H1 (cell line): ENCODE results near the gene FGFBP1. TPM values are rescaled to one million over a fixed set of nuclear protein-coding genes. Genes with fewer than 3 reads are reported as not detected.

Source experiments
- CTCF ChIA-PET: fragments of 300-600 bp; sonication (Branson Sonifier 250); formaldehyde crosslinking; loops from one replicate; lab custom pipeline; 2021; ENCODE audit not compliant: partially characterized antibody; lab: Charles Lee
- POLR2A ChIA-PET: fragments of 300-600 bp; sonication (Branson Sonifier 250); formaldehyde crosslinking; loops from one replicate; lab custom pipeline; 2021; ENCODE audit warnings: inconsistent platforms; ENCODE audit not compliant: partially characterized antibody; lab: Charles Lee
- DNase-seq, 2 experiments: peaks; one replicate each; pipeline versions ENCODE4 v3.0.0 to v3.0.0-alpha.2; 2010 to 2022; ENCODE audit warnings: low spot score in 2 of 2, low read depth in 1 of 2, mixed read lengths in 1 of 2
- FAIRE-seq: peaks from 2 replicates; lab custom pipeline; 2011; peaks lifted over from hg19 to GRCh38; lab: Jason Lieb, UNC
- H2AFZ ChIP-seq: 2 replicates; pipeline ENCODE4 v1.8.1; 2012; ENCODE audit warnings: low read length, inconsistent platforms
- H2AK5ac ChIP-seq: 2 replicates; pipeline ENCODE4 v1.6.1; 2013; ENCODE audit warnings: low read depth, low read length
- H2BK120ac ChIP-seq: replicated peaks from 2 replicates; pipeline ENCODE3; 2013; ENCODE audit warnings: low read depth, low read length, inconsistent platforms
- H2BK12ac ChIP-seq: 2 replicates; pipeline ENCODE4 v1.6.1; 2013; ENCODE audit warnings: low read depth, low read length
- H2BK15ac ChIP-seq: 2 replicates; pipeline ENCODE4 v1.6.1; 2013; ENCODE audit warnings: low read length
- H2BK20ac ChIP-seq: 2 replicates; pipeline ENCODE4 v1.6.1; 2013; ENCODE audit warnings: low read length
- H2BK5ac ChIP-seq: 2 replicates; pipeline ENCODE4 v1.6.1; 2013; ENCODE audit warnings: low read depth, low read length
- H3K14ac ChIP-seq: 2 replicates; pipeline ENCODE4 v1.6.1; 2013; ENCODE audit warnings: inconsistent platforms; ENCODE audit not compliant: insufficient read length
- H3K18ac ChIP-seq: 2 replicates; pipeline ENCODE4 v1.6.1; 2013; ENCODE audit warnings: low read length; ENCODE audit errors: extremely low read depth
- H3K23ac ChIP-seq: 2 replicates; pipeline ENCODE4 v1.6.1; 2013; ENCODE audit warnings: inconsistent platforms; ENCODE audit not compliant: insufficient read length
- H3K23me2 ChIP-seq: 2 replicates; pipeline ENCODE4 v1.6.1; 2013; ENCODE audit warnings: low read depth, low read length
- H3K27ac ChIP-seq: 2 replicates; pipeline ENCODE4 v1.6.1; 2011; ENCODE audit warnings: low read depth, low read length, inconsistent platforms
- H3K27me3 ChIP-seq, 4 experiments: replicated peaks in 1 of 4; 1 replicate in 1 of 4; 2 replicates in 3 of 4; pipeline versions ENCODE4 v1.6.1 to v1.8.1; 2011 to 2013; ENCODE audit warnings: low read length in 3 of 4, mild to moderate bottlenecking in 3 of 4, inconsistent platforms in 2 of 4, mixed read lengths in 2 of 4, moderate library complexity in 1 of 4; ENCODE audit not compliant: control insufficient read depth in 3 of 4, insufficient read depth in 3 of 4; ENCODE audit errors: extremely low read depth in 1 of 4
- H3K36me3 ChIP-seq, 4 experiments: 2 replicates each; pipeline versions ENCODE4 v1.6.1 to v1.8.1; 2011 to 2013; ENCODE audit warnings: mild to moderate bottlenecking in 4 of 4, low read length in 3 of 4, moderate library complexity in 2 of 4, control low read depth in 1 of 4, inconsistent platforms in 1 of 4; ENCODE audit not compliant: insufficient read depth in 4 of 4, control insufficient read depth in 2 of 4
- H3K4ac ChIP-seq: replicated peaks from 2 replicates; pipeline ENCODE3; 2013; ENCODE audit warnings: low read length, low read depth, mixed read lengths, inconsistent platforms; ENCODE audit not compliant: insufficient read length
- H3K4me1 ChIP-seq, 4 experiments: replicated peaks in 1 of 4; 1 replicate in 1 of 4; 2 replicates in 3 of 4; pipeline versions ENCODE4 v1.6.1 to v1.8.1; 2011 to 2013; ENCODE audit warnings: low read length in 3 of 4, inconsistent platforms in 2 of 4, mixed read lengths in 1 of 4; ENCODE audit not compliant: insufficient read depth in 4 of 4, control insufficient read depth in 3 of 4
- H3K4me2 ChIP-seq, 2 experiments: 2 replicates each; pipeline versions ENCODE4 v1.6.1 to v1.8.1; 2011 to 2013; ENCODE audit warnings: low read depth in 2 of 2, low read length in 2 of 2, control low read depth in 1 of 2, inconsistent platforms in 1 of 2, mild to moderate bottlenecking in 1 of 2; ENCODE audit not compliant: insufficient read depth in 1 of 2
- H3K4me3 ChIP-seq, 4 experiments: fragments of 200-600, 300-600 bp in 1 of 4; sonication (generic), shearing (Covaris generic), sonication (Bioruptor Twin) in 1 of 4; 2 replicates each; pipeline versions ENCODE4 v1.5.1 to v1.8.1; 2011 to 2016; ENCODE audit warnings: low read length in 4 of 4, low read depth in 3 of 4, control low read depth in 2 of 4, inconsistent platforms in 2 of 4, mild to moderate bottlenecking in 2 of 4, mixed read lengths in 1 of 4, moderate library complexity in 1 of 4; ENCODE audit not compliant: insufficient read depth in 2 of 4; ENCODE audit errors: extremely low read depth in 1 of 4
- H3K56ac ChIP-seq: replicated peaks from 2 replicates; pipeline ENCODE3; 2013; ENCODE audit warnings: low read depth, mild to moderate bottlenecking, mixed read lengths, low read length, inconsistent platforms; ENCODE audit not compliant: insufficient read length
- H3K79me1 ChIP-seq: 2 replicates; pipeline ENCODE4 v1.6.1; 2013; ENCODE audit warnings: low read depth, low read length, control low read depth
- H3K79me2 ChIP-seq, 2 experiments: 2 replicates each; pipeline versions ENCODE4 v1.6.1 to v1.8.1; 2012 to 2013; ENCODE audit warnings: low read length in 2 of 2, mild to moderate bottlenecking in 2 of 2, inconsistent platforms in 1 of 2; ENCODE audit not compliant: insufficient read depth in 2 of 2, control insufficient read depth in 1 of 2
- H3K9ac ChIP-seq, 4 experiments: replicated peaks in 1 of 4; 1 replicate in 1 of 4; 2 replicates in 3 of 4; pipeline versions ENCODE4 v1.6.1 to v1.8.1; 2011 to 2013; ENCODE audit warnings: low read depth in 3 of 4, low read length in 3 of 4, control low read depth in 2 of 4, mild to moderate bottlenecking in 2 of 4, moderate library complexity in 2 of 4, inconsistent platforms in 1 of 4; ENCODE audit errors: extremely low read depth in 1 of 4
- H3K9me3 ChIP-seq, 2 experiments: 2 replicates each; pipeline versions ENCODE4 v1.6.1 to v1.8.1; 2012 to 2013; ENCODE audit warnings: mild to moderate bottlenecking in 2 of 2, moderate library complexity in 2 of 2, control low read depth in 1 of 2, inconsistent platforms in 1 of 2, low read depth in 1 of 2, low read length in 1 of 2, mixed read lengths in 1 of 2; ENCODE audit not compliant: insufficient read depth in 2 of 2
- H4K20me1 ChIP-seq, 2 experiments: replicated peaks in 1 of 2; 2 replicates each; pipeline versions ENCODE3 to v1.8.1; 2011 to 2013; ENCODE audit warnings: inconsistent platforms in 2 of 2, low read length in 2 of 2, mild to moderate bottlenecking in 1 of 2; ENCODE audit not compliant: insufficient read depth in 2 of 2, control insufficient read depth in 1 of 2
- H4K5ac ChIP-seq: 2 replicates; pipeline ENCODE4 v1.6.1; 2013; ENCODE audit warnings: low read length, low read depth, mixed read lengths, inconsistent platforms; ENCODE audit not compliant: insufficient read length
- H4K8ac ChIP-seq: 2 replicates; pipeline ENCODE4 v1.8.0; 2013; ENCODE audit warnings: mild to moderate bottlenecking, moderate library complexity, low read length, inconsistent platforms; ENCODE audit not compliant: insufficient read depth; ENCODE audit errors: extremely low read depth
- H4K91ac ChIP-seq: replicated peaks from 2 replicates; pipeline ENCODE3; 2013; ENCODE audit warnings: low read length, mixed read lengths, inconsistent platforms; ENCODE audit not compliant: insufficient read length
- SRF ChIP-seq: IDR thresholded peaks from 2 replicates; pipeline ENCODE4 v1.6.1; 2011; ENCODE audit warnings: mild to moderate bottlenecking, low read depth, low read length, moderate library complexity
- WGBS, 2 experiments: shearing (Covaris generic) in 1 of 2; methylation state at CpG; one replicate each; pipeline versions ENCODE4 v1.1.6 to v1.1.7; 2013 to 2015; ENCODE audit warnings: low lambda C conversion rate in 2 of 2, mixed read lengths in 2 of 2, inconsistent platforms in 1 of 2, low coverage in 1 of 2, missing lambda C conversion rate in 1 of 2; ENCODE audit not compliant: insufficient replicate concordance in 2 of 2, insufficient coverage in 1 of 2, insufficient read length in 1 of 2; ENCODE audit errors: extremely low coverage in 1 of 2, missing lambda C conversion rate in 1 of 2; 5-methylcytosine and 5-hydroxymethylcytosine counted together
- polyA plus RNA-seq, 7 experiments: library from polyadenylated mRNA; depleted of rRNA in 3 of 7; stranded (reverse) in 5 of 7; unstranded in 2 of 7; fragments of >200 nt in 5 of 7; fragments of 200-250 nt in 2 of 7; gene quantifications; 1 replicate in 5 of 7; 2 replicates in 1 of 7; 4 replicates in 1 of 7; pipeline versions ENCODE4 v1.2.1 to v1.2.3, GENCODE V29; 2011 to 2013; ENCODE audit warnings: missing spikeins in 2 of 7, mixed read lengths in 2 of 7
- total RNA-seq: library from RNA; stranded (reverse); fragmentation: NEBNext Ultra II Directional; extraction: Animal tissue kit (Norgen Biotek cat#: 25700); gene quantifications from 2 replicates; pipeline ENCODE4 v1.2.1, GENCODE V29; 2021

FGFBP1 gene
- total and polyA plus RNA-seq, 2 of the 8 experiments (the other 6 are each of a cell fraction or from before 2014, with no cell fraction given): 0.17 to 0.20 TPM

DNA sequence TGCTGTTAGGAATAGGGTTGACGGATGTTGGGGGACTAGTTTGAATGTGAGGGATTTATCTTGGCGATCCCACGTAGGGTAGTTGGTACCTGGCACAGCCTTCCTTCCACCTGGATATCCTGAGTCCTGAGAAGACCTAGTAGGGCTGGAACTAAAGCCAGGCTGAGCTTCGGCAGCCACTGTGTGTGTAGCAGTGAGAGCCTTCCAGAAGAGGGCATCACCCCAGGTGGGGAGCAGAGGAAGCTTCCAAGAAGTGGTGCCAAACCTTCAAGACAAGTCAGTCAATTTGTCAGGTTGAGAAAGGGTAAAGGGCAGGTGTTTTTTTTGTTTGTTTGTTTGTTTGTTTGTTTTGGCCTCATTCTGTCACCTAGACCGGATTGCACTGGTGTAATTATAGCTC, 25.6 kb upstream of the FGFBP1 start:
- CTCF ChIA-PET: interaction anchor here (0.8 to 7.6 kb wide), 14 partner anchors 11 to 294 kb away, joined by 3 to 64 read pairs (median 4); no protein-coding TSS in a partner anchor
- H3K56ac ChIP-seq: no peak overlapping the region
- H3K4ac ChIP-seq: no peak overlapping the region
- no peak overlapping the region for H3K14ac ChIP-seq
- H4K8ac ChIP-seq: no peak overlapping the region
- H3K4me1 ChIP-seq: peaks cover 0 to 2% (median 0%) of the 10 kb centered on the region in 4 experiments; a peak in 3 of 7 replicates
- no peaks in the 10 kb centered on the region for H3K27me3 ChIP-seq
- no peaks in the 10 kb centered on the region for H3K79me1 ChIP-seq
- H3K27ac ChIP-seq: no peak overlapping the region
- H3K9ac ChIP-seq: no peak overlapping the region
- H4K5ac ChIP-seq: no peak overlapping the region
- H3K36me3 ChIP-seq: peaks cover 0 to 5% (median 2%) of the 10 kb centered on the region in 4 experiments; a peak in 1 of 8 replicates
- no peak overlapping the region for H3K4me2 ChIP-seq
- FAIRE-seq: no peak
- H2AFZ ChIP-seq: no peak overlapping the region
- no peak overlapping the region for H2BK20ac ChIP-seq
- no peak overlapping the region for H3K18ac ChIP-seq
- H3K23me2 ChIP-seq: no peaks in the 10 kb centered on the region
- H4K20me1 ChIP-seq: no peaks in the 10 kb centered on the region
- H2BK120ac ChIP-seq: no peak overlapping the region
- POLR2A ChIA-PET: interaction anchor here (0.6 to 0.8 kb wide), 2 partner anchors 94 to 121 kb away, joined by 3 to 4 read pairs; no protein-coding TSS in a partner anchor
- H3K4me3 ChIP-seq: no peak overlapping the region
- H2AK5ac ChIP-seq: no peak overlapping the region
- no peak overlapping the region for H4K91ac ChIP-seq
- no peak for DNase-seq
- H3K9me3 ChIP-seq: 0 out of 4 replicates have a peak, but pooled peaks cover 0 to 3% of the 10 kb centered on the region in 2 experiments
- no peaks in the 10 kb centered on the region for H3K79me2 ChIP-seq
- WGBS, 2 experiments: 91% methylated on average over 5 of the region's 5 CpGs; no CpG with 5 or more reads in 1 of the 2 experiments
- H2BK12ac ChIP-seq: no peak overlapping the region
- no peak overlapping the region for H2BK15ac ChIP-seq
- H3K23ac ChIP-seq: no peak overlapping the region
- no peak overlapping the region for H2BK5ac ChIP-seq
- no peak for TF ChIP-seq SRF
